RPMI7951 (cell line): ENCODE measurements around the gene TPSAB1. TPM values are rescaled to one million over a fixed set of nuclear protein-coding genes. Genes with fewer than 3 reads are reported as not detected.
"Not testable (repeated sequence)": the region's sequence is repeated elsewhere in the genome, so short reads cannot be mapped to it uniquely, and the experiment has no call there.

Source experiments
- DNase-seq: peaks from one replicate; pipeline ENCODE4 v3.0.0-alpha.2; 2012; ENCODE audit warnings: low read depth
- total RNA-seq: library from RNA; depleted of rRNA; stranded (reverse); fragments of >200 nt; shearing (Covaris generic); gene quantifications from 2 replicates; pipeline ENCODE4 v1.2.3, GENCODE V29; 2014

TPSAB1 gene
- total RNA-seq, 1 experiment from 2014 or later = 0.72 TPM

DNA sequence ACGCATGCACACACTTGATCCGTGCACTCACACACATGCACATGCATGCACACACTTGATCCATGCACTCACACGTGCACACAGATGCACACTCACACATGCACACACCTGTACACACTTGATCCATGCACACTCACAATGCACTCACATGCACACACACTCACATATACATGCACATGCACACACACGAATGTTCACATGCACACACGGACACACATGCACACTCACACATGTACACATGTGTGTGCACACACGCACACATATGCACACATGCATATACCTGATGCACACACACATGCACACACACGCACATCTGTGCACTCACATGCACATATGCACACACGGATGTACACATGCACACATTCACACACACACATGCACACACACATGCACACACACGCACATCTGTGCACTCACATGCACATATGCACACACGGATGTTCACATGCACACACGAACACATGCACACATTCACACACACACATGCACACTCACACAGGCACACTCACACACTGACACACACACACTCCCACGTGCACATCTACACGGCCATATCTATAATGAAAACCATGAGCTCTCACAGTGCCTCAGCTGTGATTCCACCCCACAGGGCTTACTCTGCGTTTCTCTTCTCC lies 7.5 kb downstream of the TPSAB1 start:
- DNase-seq = not testable (repeated sequence)

DNA sequence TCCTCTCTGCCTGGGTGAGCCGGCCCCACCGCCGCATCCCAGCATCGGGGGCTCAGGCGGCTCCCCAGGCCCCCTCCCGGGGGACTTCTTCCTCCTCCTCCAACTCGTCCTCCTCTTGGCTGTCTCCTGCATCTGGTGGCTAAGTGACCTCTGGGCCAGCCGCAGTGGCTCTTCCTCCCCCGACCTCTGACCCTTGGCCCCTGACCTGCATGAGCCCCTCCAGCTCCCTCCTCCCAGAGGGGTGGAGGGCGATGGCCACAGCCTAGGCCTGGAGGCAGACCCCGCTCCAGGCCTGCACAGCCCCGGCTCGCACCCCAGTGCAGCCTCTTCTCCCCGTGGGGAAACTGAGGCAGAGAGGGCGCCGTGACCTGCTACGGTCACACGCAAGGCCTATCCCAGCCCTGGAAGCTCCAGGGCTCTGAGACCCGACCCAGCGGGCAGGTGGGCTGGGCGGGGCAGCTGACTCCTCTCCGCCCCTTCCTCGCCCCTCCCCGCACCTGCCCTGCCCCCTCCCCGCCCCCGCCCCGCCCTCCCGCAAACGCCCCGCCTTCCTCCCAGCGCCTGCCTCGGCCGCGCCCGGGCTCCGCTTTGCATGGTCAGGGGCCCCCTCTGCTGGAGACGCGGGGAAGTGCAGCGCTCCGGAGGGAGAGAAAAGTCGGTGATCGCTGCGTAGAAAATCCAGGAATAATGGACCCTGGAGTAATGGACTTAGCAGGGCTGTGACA lies 8.7 kb downstream of the TPSAB1 start:
- not testable (repeated sequence) for DNase-seq

- not testable (repeated sequence) for DNase-seq
Observed at GRCh38 chr16:1253701-1254364, 13.3 kb downstream of the TPSAB1 start.

DNA sequence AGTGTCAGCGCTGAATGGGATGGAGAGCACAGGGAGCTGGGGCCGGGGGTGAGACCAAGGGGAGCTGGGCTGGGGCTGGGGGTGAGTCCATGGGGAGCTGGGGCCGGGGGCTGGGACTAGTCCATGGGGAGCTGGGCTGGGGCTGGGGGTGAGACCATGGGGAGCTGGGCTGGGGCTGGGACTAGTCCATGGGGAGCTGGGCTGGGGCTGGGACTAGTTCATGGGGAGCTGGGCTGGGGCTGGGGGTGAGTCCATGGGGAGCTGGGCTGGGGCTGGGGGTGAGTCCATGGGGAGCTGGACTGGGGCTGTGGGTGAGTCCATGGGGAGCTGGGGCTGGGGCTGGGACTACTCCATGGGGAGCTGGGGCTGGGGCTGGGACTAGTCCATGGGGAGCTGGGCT lies 14.3 kb downstream of the TPSAB1 start:
- not testable (repeated sequence) for DNase-seq

GRCh38 chr16:1255276-1256122 lies 15.0 kb downstream of the TPSAB1 start, which contains the start of gene TPSD1:
TSS of gene TPSD1 (plus strand) at chr16:1256069. CDS start at chr16:1256281, 212 bp downstream.
- not testable (repeated sequence) for DNase-seq

GRCh38 chr16:1256296-1256873 lies 15.9 kb downstream of the TPSAB1 start:
- DNase-seq = not testable (repeated sequence)

DNA sequence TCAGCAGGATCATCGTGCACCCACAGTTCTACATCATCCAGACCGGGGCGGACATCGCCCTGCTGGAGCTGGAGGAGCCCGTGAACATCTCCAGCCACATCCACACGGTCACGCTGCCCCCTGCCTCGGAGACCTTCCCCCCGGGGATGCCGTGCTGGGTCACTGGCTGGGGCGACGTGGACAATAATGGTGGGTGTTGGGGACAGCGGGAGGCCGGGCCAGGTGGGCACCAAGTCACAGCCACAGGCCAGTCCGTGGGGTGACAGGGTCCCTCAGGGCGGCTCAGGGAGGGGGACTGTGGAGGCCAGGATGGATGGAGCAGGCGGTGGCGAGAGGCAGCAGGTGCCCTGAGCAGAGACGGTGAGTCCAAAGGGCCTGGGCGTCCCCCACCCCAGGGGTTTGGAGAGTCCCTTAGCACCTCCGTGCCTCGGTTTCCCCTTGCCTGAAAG lies 16.4 kb downstream of the TPSAB1 start:
- no peak for DNase-seq

GRCh38 chr16:1257561-1258224 lies 17.2 kb downstream of the TPSAB1 start:
- DNase-seq = no peak

DNA sequence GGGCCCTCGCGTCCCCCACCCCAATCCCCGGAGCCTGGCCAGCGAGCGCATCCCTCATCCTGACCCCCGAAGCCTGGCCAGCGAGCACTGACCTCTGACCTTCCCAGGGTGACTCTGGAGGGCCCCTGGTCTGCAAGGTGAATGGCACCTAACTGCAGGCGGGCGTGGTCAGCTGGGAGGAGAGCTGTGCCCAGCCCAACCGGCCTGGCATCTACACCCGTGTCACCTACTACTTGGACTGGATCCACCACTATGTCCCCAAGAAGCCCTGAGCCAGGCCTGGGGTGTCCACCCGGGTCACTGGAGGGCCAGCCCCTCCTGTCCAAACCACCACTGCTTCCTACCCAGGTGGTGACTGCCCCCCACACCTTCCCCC lies 17.7 kb downstream of the TPSAB1 start:
- DNase-seq = no peak

DNA sequence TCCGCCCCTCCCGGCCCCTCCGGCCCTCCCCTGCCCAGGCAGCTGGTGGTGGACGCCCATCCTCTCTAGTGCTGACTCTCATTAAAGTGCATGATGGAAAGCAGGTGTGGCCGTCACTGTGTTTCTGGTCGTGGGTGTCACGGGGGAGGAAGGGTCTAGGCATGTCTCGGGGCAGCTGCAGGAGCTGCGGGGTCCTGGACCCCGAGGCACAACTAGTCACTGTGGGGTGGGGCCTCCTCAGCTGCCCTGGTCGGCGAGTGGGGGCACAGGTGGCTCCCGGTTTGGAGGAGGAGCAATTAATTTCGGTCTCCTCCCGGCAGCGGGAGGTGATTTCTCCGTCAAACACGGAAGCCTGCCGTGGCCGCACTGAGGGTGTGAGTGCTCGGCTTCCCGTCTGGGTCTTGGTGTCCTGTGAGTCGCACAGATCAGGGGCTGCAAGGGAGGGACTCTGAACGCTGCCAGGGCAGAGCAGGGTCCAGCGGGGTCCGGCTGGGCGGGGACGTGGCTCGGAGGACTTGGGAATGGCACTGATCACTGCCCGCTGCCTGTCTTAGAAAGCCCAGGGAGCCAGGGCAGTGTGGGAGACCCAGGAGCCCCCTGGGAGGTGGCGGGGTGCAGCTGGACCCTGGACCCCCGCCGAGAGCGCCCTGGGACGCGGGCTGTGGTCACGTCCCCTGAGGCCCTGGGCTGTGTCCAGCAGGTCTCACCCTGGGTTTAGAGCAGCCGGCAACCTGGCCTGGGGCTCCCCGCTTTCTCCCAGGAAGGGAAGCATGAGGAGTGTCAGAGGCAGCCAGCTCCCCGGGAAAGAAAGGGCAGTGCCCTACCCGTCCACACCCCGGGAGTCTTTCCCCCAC lies 18.6 kb downstream of the TPSAB1 start:
- DNase-seq = no peak

DNA sequence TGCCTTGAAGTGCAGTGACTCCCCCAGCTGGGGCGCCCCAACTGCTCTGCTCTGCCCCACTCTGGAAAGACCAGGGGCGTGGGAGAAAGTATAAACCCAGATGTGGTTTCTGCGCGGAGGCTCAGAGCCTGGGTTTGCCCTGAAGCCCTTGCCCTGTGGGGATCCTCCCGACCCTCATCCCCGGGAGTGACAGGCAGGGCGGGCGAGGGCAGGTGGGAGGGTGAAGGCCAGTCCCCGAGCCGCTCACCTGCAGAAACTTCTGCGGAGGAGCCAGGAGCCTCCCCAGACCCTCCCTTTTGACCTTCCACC lies 19.2 kb downstream of the TPSAB1 start:
- DNase-seq = no peak

- DNase-seq = no peak
Observed at GRCh38 chr16:1260101-1260680, 19.7 kb downstream of the TPSAB1 start.

DNA sequence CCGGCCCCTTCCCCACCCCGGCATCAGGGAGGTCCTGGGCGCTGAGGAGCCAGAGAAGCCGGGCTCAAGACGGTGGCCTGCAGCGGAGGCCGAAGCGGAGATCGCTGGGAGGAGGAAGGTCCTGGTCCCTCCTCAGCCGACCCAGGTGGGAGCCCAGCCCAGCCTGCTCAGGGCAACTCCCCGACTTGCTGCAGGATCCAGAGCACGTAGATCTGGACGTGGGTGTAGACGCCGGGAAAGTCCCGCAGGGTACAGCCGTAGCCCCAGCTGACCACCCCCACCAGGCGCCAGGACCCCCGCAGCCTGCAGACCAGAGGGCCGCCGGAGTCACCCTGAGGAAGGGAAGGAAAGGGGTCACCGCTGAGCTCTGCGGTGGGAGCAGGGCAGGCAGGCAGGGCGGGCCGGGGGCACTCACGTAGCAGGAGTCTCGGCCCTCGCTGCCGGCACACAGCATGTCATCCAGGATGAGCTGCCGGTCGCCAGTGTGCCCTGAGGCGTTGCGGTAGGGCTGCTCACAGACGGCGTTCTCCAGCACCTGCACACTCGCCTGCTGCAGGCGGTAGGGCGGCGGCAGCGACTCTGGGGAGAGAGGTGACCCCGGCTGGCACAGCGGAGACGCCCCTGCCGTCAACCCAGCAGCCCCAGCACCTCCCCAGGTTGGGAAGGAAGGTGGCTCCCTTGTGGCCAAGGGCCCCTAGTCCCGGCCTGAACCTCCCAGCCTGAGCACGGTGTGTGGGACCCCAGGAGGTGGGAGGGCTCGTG lies 20.8 kb downstream of the TPSAB1 start:
- no peak for DNase-seq

- DNase-seq = no peak
Observed at GRCh38 chr16:1262210-1262845, 21.8 kb downstream of the TPSAB1 start.

DNA sequence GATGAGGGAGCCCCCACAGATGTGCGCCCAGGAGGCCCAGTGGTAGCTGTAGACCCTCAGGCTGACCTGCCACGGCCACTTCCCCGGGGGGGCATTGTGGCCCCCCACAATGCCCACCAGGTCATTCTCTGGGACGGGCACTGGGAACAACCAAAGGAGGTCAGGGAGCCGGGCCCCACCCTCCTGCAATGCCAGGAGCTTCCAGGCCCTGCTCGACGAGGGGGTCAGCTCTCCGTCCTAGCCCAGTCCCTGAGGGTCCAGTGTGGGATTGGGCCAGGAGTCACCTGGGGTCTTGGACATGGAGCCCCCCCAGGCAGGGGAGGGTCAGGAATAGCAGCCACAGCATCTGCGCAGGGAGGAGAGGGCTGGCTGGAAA lies 22.3 kb downstream of the TPSAB1 start:
- no peak for DNase-seq

GRCh38 chr16:1263591-1264344 lies 23.3 kb downstream of the TPSAB1 start:
- no peak for DNase-seq

DNA sequence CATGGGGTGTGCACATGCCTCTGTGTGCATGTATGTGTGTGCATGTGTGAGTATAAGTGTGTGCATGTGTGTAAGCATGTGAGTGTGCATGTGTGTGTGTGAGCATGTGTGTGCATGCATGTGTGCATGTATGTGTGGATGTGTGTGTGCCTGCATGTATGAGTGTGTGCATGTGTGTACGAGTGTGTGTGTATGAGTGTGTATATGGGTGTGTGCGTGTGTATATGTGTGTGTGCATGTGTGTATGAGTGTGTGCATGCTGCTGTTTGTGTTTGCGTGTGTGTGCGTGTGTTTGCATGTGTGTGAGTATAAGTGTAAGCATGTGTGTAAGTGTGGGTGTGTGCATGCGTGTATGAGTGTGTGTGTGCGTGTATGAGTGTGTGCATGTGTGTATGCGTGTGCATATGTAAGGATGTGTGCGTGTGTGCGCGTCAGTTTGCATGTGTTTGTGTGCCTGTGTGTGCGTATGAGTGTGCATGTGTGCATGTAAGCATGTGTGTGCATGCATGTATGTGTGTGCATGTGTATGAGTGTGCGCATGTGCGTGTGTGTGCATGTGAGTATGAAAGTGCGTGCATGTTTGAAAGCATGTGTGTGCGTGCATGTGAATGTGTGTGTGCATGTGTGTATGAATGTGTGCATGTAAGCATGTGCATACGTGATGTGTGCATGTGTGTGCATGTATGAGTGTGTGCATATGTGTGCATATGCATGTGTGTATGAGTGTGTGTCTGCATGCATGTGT lies 24.0 kb downstream of the TPSAB1 start:
- no peak for DNase-seq
